HG02938 (cell line): ENCODE data around the gene ELMO1.
"Not testable (repeated sequence)": the region's sequence is repeated elsewhere in the genome, so short reads cannot be mapped to it uniquely, and the experiment has no call there.

Experiments
- ATAC-seq: cut with Tn5 transposase; IDR thresholded peaks from one replicate; pipeline ENCODE4 v1.9.1; 2021; ENCODE audit warnings: mild to moderate bottlenecking, moderate library complexity; ENCODE audit not compliant: unreplicated experiment

The ELMO1 gene

GRCh38 chr7:37006764-37007163, 441.9 kb downstream of the ELMO1 start:
- ATAC-seq = no peak

DNA sequence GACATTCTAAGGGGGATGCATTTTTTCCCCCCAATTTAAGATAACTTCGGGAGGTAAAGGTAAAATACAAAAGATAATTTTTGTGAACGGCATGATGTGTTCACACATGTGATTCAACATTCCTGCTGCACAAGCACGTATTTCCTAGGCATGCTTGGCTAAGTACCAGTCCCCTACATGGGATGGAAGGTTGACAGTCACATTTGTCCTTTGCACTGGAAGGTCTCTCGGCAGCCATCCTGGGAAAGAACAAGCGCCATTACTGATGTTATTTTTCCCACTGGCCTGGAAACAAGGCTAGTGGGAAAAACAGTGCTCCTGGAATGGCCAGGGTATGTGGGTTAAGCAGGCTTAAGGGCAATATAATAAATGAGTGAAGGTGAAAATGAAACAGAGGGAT, 448.2 kb downstream of the ELMO1 start:
- ATAC-seq = no peak

GRCh38 chr7:36999626-37000485, 448.8 kb downstream of the ELMO1 start:
- ATAC-seq = no peak

- no peak for ATAC-seq
Measured at GRCh38 chr7:36995776-36996175, 452.9 kb downstream of the ELMO1 start.

- no peak for ATAC-seq
Measured at GRCh38 chr7:36994456-36995112, 454.1 kb downstream of the ELMO1 start.

- ATAC-seq = no peak
Measured at GRCh38 chr7:36986948-36987724, 461.5 kb downstream of the ELMO1 start.

- ATAC-seq = no peak
Measured at GRCh38 chr7:36986511-36986933, 462.1 kb downstream of the ELMO1 start.

DNA sequence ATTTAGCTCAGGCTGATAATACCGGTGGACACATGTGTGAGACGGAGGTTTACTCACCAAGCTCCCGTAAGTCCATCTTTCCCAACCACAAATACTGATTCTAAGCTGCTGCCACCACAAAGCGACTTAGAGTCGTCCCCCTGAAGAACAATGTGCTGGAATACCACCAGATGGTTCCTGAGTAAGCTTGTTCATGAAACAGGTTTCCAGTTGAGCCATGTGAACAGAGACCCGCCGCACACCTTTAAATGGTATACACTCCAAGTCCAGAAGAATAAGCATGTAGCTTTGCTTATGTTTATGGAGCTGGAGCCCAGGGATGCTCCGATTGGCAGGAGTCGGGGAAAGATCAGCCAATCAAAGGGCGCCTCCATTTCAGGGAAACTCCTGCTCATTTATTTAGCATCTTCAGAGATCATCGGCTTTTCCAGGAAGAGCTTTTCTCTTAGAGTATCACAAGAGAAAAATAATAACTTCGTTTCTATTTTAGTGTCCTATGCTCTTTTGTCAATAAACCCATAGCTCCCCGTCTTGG, 462.7 kb downstream of the ELMO1 start:
- no peak for ATAC-seq

DNA sequence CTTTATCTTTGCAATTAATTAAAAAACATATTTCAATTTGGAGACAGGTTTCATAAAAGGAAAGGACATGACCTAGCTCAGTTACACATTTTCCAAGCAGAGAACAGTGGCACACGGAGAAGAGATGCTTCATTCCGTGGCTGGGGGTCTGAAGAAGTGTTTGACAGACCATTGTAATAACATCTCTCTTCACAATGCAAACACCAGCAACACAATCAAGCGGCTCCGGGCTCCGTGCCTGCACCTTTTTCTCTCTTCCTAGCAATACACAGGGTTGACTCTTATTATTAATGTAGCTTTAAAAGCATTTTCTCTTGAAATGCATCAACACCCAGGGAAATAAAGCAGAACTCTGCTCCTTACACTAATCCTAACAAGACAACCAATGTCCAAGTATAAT, 463.3 kb downstream of the ELMO1 start:
- no peak for ATAC-seq

GRCh38 chr7:36984710-36985312, 463.9 kb downstream of the ELMO1 start:
- ATAC-seq = no peak

DNA sequence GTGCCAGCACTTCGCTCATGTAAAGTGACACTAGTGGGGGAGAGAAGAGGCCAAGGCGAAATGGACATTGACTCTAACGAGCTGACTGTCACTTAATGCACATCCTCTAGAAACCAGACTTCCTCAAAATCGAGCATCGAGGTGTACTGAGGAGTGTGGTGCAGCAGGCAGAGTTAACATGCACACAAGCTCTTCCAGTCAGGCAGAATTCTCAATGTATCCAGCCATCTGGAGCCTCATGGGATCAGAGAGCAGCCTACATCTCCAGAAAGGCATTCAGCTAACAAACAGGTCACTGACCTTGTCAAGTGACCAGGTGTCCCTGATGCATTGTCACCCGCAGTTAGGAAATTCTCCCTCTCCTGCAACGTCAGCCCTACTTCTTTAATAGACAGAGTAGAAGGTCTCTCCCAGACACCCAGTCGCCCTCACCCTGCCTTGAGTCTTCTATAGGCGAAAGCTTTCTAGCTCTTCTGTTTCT, 464.6 kb downstream of the ELMO1 start:
- no peak for ATAC-seq

GRCh38 chr7:36982766-36983165, 465.9 kb downstream of the ELMO1 start:
- ATAC-seq = no peak

DNA sequence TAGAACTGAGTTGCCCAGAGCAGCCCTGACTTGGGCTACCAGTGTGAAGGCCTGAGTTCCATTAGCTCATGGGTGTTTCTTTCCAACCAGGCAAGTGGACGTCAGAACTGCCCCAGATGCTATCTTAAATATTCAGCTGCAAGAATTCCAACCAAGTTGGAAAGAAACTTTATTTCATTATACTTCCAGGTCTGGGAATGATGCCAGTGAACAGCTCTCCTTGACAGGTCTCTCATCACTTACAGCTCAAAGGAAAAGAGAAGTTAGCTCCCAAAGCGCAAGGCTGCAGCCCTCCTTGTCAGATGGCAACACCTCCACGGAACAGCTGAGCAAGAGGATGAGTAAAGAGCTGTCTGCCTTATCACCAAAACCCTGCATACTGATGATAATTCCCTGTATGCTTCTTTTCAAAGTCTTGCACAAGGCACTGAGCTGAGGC, 468.8 kb downstream of the ELMO1 start:
- ATAC-seq = no peak

DNA sequence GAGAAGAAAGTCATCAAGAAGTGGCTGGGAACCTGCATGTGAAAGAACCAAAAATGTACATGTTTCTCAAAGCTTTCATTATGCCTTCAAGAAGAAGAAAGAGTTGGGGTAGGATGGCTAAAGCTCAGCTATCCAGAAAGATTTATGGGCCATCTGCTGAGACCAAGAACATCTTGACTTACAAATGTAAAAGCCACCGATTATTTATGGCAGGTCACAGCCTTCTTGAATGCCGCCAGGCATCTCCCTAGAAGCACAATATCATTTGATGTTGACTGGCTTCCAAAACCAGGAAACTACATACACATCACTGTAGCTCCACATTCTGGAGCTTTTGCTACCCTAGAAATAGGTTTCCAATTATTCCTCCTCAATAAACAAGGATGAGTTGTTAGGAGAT, 470.2 kb downstream of the ELMO1 start:
- ATAC-seq = no peak

DNA sequence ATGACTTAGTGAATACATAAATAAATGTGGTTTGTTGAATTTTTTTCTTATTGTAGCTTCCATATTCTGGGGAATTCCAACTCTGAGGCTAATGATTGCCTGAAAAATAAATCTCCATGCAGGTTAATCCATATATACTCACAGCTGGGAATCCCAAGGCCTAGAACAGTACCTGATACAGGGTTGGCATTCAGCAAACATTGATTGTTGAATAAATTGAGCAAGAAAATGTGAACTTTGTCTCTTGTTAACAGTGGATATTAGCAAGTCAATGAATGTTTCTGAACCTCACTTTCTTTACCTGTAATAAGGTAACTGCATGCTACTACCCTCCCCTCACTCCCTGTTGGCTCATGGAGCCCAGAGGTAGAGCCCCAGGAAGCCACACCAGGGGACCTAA, 470.8 kb downstream of the ELMO1 start:
- no peak for ATAC-seq

DNA sequence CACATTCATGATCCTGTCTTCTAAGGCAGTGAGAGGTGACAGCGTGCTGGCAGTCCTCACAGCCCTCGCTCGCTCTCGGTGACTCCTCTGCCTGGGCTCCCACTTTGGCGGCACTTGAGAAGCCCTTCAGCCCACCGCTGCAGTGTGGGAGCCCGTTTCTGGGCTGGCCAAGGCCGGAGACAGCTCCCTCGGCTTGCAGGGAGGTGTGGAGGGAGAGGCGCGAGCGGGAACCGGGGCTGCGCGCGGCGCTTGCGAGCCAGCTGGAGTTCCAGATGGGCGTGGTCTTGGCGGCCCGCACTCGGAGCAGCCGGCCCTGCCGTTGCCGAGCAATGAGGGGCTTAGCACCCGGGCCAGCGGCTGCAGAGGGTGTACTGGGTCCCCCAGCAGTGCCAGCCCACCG, 475.1 kb downstream of the ELMO1 start:
- ATAC-seq = not testable (repeated sequence)

GRCh38 chr7:36972140-36972518, 476.5 kb downstream of the ELMO1 start:
- no peak for ATAC-seq

GRCh38 chr7:36971515-36972139, 477.0 kb downstream of the ELMO1 start:
- ATAC-seq = no peak

DNA sequence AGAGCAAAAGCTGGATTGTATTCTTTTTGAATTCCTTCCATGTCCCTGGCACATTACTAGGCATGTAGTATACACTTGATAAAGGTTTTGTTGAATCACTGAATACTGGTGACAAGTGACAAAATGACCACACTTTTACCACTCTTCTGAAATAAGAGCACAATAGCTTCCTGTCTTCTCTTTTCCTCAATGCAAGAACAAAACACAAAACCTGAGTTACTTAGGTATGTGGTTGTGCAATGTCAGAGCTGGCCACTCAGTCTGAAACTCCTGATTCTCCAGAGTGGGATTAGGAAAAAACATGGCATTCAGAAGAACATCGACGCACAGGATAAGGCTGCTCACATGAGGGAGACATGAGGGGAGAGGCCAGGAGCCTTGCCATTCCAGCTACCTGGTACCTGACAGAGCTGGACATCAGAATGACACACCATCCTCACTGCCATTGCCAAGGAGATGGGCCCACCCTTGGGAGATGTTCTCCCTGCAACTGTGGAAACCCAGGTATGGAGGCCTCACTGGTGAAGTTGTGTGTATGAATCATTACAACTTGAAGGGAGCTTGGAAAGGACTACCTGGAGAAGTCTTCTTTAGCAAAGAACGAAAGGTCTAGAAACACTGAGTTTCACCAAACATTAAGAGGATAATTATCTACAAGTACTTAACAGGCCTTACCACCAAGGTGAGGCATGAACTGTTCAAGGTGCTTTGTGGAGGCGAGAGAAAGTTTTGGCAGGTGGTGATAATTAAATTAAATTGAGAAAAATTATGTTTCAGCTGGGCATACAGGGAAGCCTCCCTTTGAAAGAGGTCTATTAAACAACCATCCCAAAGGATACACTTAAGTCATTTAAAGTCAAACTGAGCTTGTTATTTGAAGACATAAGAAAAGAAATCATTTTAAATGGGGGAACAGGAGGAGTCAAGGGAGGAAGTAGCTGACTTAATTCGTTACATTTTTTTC, 477.8 kb downstream of the ELMO1 start:
- ATAC-seq = no peak
